ENCODE measurements around the gene PDZD4. TPM values are rescaled to one million over a fixed set of nuclear protein-coding genes. Genes with fewer than 3 reads are reported as not detected.
A peak's percentile ranks its signal among the peaks of the same experiment; 100 is the strongest.

PDZD4 gene
- total and polyA plus RNA-seq, 10 of the 15 experiments (the other 5 are each of a cell fraction or from before 2014, with no cell fraction given): 0.01 to 0.15 (median 0.04) TPM; not detected in 6

- TF ChIP-seq, protein P1, sequence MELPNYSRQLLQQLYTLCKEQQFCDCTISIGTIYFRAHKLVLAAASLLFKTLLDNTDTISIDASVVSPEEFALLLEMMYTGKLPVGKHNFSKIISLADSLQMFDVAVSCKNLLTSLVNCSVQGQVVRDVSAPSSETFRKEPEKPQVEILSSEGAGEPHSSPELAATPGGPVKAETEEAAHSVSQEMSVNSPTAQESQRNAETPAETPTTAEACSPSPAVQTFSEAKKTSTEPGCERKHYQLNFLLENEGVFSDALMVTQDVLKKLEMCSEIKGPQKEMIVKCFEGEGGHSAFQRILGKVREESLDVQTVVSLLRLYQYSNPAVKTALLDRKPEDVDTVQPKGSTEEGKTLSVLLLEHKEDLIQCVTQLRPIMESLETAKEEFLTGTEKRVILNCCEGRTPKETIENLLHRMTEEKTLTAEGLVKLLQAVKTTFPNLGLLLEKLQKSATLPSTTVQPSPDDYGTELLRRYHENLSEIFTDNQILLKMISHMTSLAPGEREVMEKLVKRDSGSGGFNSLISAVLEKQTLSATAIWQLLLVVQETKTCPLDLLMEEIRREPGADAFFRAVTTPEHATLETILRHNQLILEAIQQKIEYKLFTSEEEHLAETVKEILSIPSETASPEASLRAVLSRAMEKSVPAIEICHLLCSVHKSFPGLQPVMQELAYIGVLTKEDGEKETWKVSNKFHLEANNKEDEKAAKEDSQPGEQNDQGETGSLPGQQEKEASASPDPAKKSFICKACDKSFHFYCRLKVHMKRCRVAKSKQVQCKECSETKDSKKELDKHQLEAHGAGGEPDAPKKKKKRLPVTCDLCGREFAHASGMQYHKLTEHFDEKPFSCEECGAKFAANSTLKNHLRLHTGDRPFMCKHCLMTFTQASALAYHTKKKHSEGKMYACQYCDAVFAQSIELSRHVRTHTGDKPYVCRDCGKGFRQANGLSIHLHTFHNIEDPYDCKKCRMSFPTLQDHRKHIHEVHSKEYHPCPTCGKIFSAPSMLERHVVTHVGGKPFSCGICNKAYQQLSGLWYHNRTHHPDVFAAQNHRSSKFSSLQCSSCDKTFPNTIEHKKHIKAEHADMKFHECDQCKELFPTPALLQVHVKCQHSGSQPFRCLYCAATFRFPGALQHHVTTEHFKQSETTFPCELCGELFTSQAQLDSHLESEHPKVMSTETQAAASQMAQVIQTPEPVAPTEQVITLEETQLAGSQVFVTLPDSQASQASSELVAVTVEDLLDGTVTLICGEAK (IDR thresholded peaks at IDR 0.05; ENCODE audit: borderline replicate concordance): no peak
Observed at GRCh38 chrX:153781428-153782047, 48.8 kb downstream of the PDZD4 start (continued).

GRCh38 chrX:153780678-153781427 lies 49.5 kb downstream of the PDZD4 start, which contains the start of gene SRPK3:
TSS of gene SRPK3 (plus strand) at chrX:153781041. CDS start at chrX:153781087, 46 bp downstream.
- ATAC-seq (peak; percentile 17; the same call in 2 of the 3 replicates), DNase-seq (ENCODE audit: low read depth, low spot score) (no peak), FAIRE-seq (no peak)
- H3K9ac ChIP-seq (ENCODE audit: control insufficient read depth, insufficient read depth, low read length): no peak within 1 kb of the TSS
- no peak within 1 kb of the TSS for H3K4me3 ChIP-seq
- RAD21 ChIA-PET (ENCODE audit: unreplicated experiment): no interaction called here
- H3K27me3 ChIP-seq (replicated peaks in 1 of 2; ENCODE audit: control insufficient read depth in 2 of 2, insufficient read depth in 2 of 2, low read length in 1 of 2): no peaks in the 10 kb centered on the region
- no peaks in the 10 kb centered on the region; the same call in 2 of the 3 replicates for H3K9me3 ChIP-seq (replicated peaks; ENCODE audit: control insufficient read depth, insufficient read depth, low read length)
- no peaks in the 10 kb centered on the region; a peak in 1 of 4 replicates for H3K36me3 ChIP-seq (ENCODE audit: control insufficient read depth in 2 of 2, insufficient read depth in 2 of 2, low read length in 1 of 2)
- in situ Hi-C loops (cut with MboI): loop anchor here (10.0 kb wide), 1 partner anchor 46 kb away; no protein-coding TSS in a partner anchor
- H2AFZ ChIP-seq (ENCODE audit: control insufficient read depth, low read depth, low read length): no peak within 1 kb of the TSS
- POLR2A ChIA-PET: interaction anchor here (0.7 kb wide), 1 partner anchor 260 kb away, joined by 3 read pairs; no protein-coding TSS in a partner anchor
- SMC1A ChIA-PET (ENCODE audit: uncharacterized antibody, unreplicated experiment): no interaction called here
- H3K27ac ChIP-seq (ENCODE audit: control insufficient read depth, insufficient read depth): no peak within 1 kb of the TSS
- H3K4me1 ChIP-seq (ENCODE audit: control insufficient read depth, insufficient read depth, low read length): no peaks in the 10 kb centered on the region
- H3K4me2 ChIP-seq (ENCODE audit: control insufficient read depth, insufficient read depth): no peak within 1 kb of the TSS
- H3K79me2 ChIP-seq (ENCODE audit: control insufficient read depth, insufficient read depth, low read length): no peaks in the 10 kb centered on the region
- CTCF ChIA-PET: no interaction called here
- H4K20me1 ChIP-seq (ENCODE audit: control insufficient read depth, insufficient read depth): no peaks in the 10 kb centered on the region
- WGBS (ENCODE audit: insufficient coverage, insufficient replicate concordance, low lambda C conversion rate, missing lambda C conversion rate): 44% methylated on average over 43 of the region's 52 CpGs
- intact Hi-C loops (cut with micrococcal nuclease; ENCODE audit: unreplicated experiment): no loop called here
- BruUV-seq (replicated peaks): no TSS peak
- TF ChIP-seq CREM (IDR thresholded peaks at IDR 0.05; ENCODE audit: low read depth) (no peak), TCF12 (IDR thresholded peaks at IDR 0.05; ENCODE audit: low read depth, low read length) (no peak), STAT1 (conservative IDR thresholded peaks at IDR 0.05) (no peak), IKZF1 (conservative IDR thresholded peaks at IDR 0.05) (no peak), HDAC6 (IDR thresholded peaks at IDR 0.05; ENCODE audit: unreplicated experiment) (no peak), NR2F1 (conservative IDR thresholded peaks at IDR 0.05) (no peak), MEF2B (IDR thresholded peaks at IDR 0.05; ENCODE audit: partially characterized antibody, poor library complexity, severe bottlenecking) (no peak), ZSCAN29 (IDR thresholded peaks at IDR 0.05) (no peak), RB1 (IDR thresholded peaks at IDR 0.05; ENCODE audit: borderline replicate concordance) (no peak), ZNF24 (IDR thresholded peaks at IDR 0.05) (no peak), ZNF384 (IDR thresholded peaks at IDR 0.05; ENCODE audit: borderline replicate concordance, low read depth, low read length) (no peak), SPI1 (IDR thresholded peaks at IDR 0.05; ENCODE audit: borderline replicate concordance, insufficient read depth, low read depth, low read length) (no peak), BRCA1 (IDR thresholded peaks at IDR 0.05; ENCODE audit: low read depth, low read length) (no peak), SMC3 (IDR thresholded peaks at IDR 0.05; ENCODE audit: borderline replicate concordance, low read length) (no peak), MYB (IDR thresholded peaks at IDR 0.05; ENCODE audit: borderline replicate concordance, low read depth, low read length) (no peak)

Measured in GM12878 (cell line).